Right lobe of liver (tissue), 6 donors: ENCODE data around the gene WBP1. TPM values are rescaled to one million over a fixed set of nuclear protein-coding genes. Genes with fewer than 3 reads are reported as not detected.

ENCODE experiments used
- ATAC-seq, 4 donors: fragments of 200-7000 bp; cut with Tn5 transposase; one replicate each; pipeline ENCODE4 v1.9.1; 2020; ENCODE audit warnings: mild to moderate bottlenecking in 4 of 4, moderate library complexity in 4 of 4
- DNase-seq, 3 donors: peaks; one replicate each; pipeline ENCODE4 v3.0.0-alpha.2; 2020
- H3K27ac ChIP-seq, 3 donors: fragments of 200-600 bp; one replicate each; pipeline ENCODE4 v1.8.0; 2022
- H3K27me3 ChIP-seq, 2 donors: fragments of 200-600 bp; one replicate each; pipeline ENCODE4 v1.8.0; 2022
- H3K36me3 ChIP-seq, 4 donors: fragments of 200-600 bp; sonication (generic) in 1 of 4; one replicate each; pipeline versions ENCODE4 v1.5.1 to v1.8.0; 2017 to 2022; ENCODE audit warnings: control low read depth in 1 of 4
- H3K4me1 ChIP-seq, 4 donors: fragments of 200-600 bp; sonication (generic) in 1 of 4; one replicate each; pipeline versions ENCODE4 v1.5.1 to v1.8.0; 2017 to 2022; ENCODE audit warnings: control low read depth in 1 of 4
- H3K4me3 ChIP-seq, 3 donors: fragments of 200-600 bp; one replicate each; pipeline ENCODE4 v1.8.0; 2022
- H3K9me3 ChIP-seq, 4 donors: fragments of 200-600 bp; sonication (generic) in 1 of 4; one replicate each; pipeline versions ENCODE4 v1.5.1 to v1.8.0; 2017 to 2022; ENCODE audit warnings: control low read depth in 1 of 4
- POLR2A ChIP-seq: fragments of 450-650 bp; IDR thresholded peaks from one replicate; pipeline ENCODE4 v1.6.1; 2017; ENCODE audit warnings: antibody characterized with exemption, mild to moderate bottlenecking
- WGBS: methylation state at CpG from one replicate; pipeline ENCODE4 v1.1.6; 2018; ENCODE audit warnings: low coverage, low lambda C conversion rate; ENCODE audit not compliant: insufficient coverage; ENCODE audit errors: missing lambda C conversion rate; 5-methylcytosine and 5-hydroxymethylcytosine counted together
- intact Hi-C, 2 donors: fragments of 100-400 bp; cut with DNase I; formaldehyde crosslinking; loops; one replicate each; pipeline versions ENCODE4 v1.11.2 to v1.14.1; 2022
- total RNA-seq, 6 experiments: library from RNA; depleted of rRNA in 2 of 6; stranded (reverse); fragments of >200 nt in 2 of 6; fragmentation: NEBNext Ultra II Directional in 3 of 6; extraction: Animal tissue kit (Norgen Biotek cat#: 25700) in 3 of 6; gene quantifications; one replicate each; pipeline versions ENCODE4 v1.1.0 to v1.2.4, GENCODE V29; 2016 to 2023
- TF ChIP-seq, protein P1 (sequence below), 4 donors: fragments of 200-600 bp in 3 of 4; fragments of 450-650 bp in 1 of 4; IDR thresholded peaks; one replicate each; pipeline versions ENCODE4 v1.5.1 to v1.8.0; 2016 to 2022; ENCODE audit warnings: antibody characterized with exemption in 4 of 4, mild to moderate bottlenecking in 2 of 4
- donor health status: DM: no; HTN: yes; CAD: no.
- donor health status: DM: no; HTN: no; CAD: no.
- donor health status: DM: no; HTN: no; CAD: no.
- donor health status: DM: no; HTN: yes; CAD: no.
- donor health status: DM: no; HTN: yes; CAD: no.

The WBP1 gene
- total RNA-seq, 6 experiments from 2014 or later: 29.6 to 37.6 (median 32.2) TPM

DNA sequence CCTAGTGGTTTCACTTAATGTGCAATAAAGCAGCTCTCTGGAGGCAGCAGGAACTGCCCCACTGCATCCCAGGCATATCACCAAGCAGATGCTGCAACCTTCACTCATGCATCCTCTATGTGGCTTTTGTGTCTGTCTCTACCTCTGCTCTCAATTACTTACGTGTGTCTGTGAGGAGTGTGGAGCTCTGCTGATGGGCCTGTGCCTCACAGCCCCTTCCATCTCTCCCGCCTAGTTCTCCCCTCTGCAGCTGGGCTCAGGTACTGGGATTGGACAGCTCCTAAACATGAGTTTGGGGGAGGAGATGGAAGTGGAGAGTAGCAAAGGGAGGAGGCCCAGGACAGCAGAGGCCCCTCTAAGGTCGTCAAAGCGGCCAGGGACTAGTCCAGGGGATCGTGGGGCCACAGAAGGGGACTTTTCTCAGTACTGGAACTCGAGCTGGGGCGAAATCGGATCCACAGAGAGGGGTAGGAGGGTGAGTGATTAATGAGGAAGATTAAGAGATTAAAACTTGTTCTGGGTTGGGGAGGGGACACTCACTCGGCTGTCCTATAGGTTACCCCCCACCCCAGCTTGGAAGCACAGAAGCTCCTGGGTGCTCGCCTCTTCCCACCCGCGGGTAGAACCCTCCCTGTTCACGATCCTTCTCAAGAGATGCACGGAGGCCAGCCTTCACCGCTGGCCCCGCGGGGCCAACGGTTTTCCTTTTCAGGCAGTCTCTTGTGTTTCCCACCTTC, 43.3 kb downstream of the WBP1 start:
- no peaks in the 10 kb centered on the region for H3K9me3 ChIP-seq
- H3K4me3 ChIP-seq: peak overlapping the region; percentile 60 to 84 (median 82)
- peak overlapping the region in 2 of 3 donors; percentile 93 for H3K27ac ChIP-seq
- intact Hi-C loops: no loop called here
- no peaks in the 10 kb centered on the region for H3K27me3 ChIP-seq
- 39% methylated on average over 14 of the region's 18 CpGs for WGBS
- DNase-seq (no peak), ATAC-seq (no peak)
- H3K4me1 ChIP-seq: peaks cover 0 to 75% (median 25%) of the 10 kb centered on the region in 4 donors
- no peaks in the 10 kb centered on the region for H3K36me3 ChIP-seq
- no peak for TF ChIP-seq POLR2A
- TF ChIP-seq, protein P1, sequence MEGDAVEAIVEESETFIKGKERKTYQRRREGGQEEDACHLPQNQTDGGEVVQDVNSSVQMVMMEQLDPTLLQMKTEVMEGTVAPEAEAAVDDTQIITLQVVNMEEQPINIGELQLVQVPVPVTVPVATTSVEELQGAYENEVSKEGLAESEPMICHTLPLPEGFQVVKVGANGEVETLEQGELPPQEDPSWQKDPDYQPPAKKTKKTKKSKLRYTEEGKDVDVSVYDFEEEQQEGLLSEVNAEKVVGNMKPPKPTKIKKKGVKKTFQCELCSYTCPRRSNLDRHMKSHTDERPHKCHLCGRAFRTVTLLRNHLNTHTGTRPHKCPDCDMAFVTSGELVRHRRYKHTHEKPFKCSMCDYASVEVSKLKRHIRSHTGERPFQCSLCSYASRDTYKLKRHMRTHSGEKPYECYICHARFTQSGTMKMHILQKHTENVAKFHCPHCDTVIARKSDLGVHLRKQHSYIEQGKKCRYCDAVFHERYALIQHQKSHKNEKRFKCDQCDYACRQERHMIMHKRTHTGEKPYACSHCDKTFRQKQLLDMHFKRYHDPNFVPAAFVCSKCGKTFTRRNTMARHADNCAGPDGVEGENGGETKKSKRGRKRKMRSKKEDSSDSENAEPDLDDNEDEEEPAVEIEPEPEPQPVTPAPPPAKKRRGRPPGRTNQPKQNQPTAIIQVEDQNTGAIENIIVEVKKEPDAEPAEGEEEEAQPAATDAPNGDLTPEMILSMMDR (IDR thresholded peaks at IDR 0.05): no peak

DNA sequence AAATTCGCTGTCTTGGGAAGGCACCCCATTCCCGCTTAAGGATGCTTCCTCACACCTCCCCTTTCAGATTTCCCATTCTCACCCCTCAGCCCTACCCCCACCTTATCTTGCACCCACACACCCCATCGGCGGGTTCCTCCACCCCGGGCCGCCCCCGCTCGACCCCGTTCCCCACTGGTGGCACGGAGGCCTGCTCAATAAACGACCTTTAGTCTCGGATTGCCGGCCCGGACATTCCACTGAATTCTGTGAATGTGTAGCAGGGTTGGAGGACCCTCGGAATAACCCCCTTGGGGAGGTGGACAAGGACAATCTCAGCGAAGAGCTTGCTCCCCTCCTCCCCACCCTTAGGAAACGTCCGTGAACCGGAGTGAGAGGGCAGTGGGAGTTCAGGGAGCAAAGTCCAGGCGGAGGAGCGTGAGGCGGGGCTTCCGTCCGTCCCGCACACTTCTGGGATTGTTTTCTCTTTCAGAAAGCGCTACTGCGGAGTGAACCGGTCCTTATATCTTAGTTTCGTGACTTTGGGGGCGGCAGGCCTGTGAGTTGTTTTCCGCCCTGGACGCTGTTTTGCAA, 44.0 kb downstream of the WBP1 start:
- Histone ChIP-seq H3K9me3 (no peaks in the 10 kb centered on the region), H3K4me3 (peak overlapping the region; percentile 60 to 84 (median 82)), H3K36me3 (no peaks in the 10 kb centered on the region), H3K27me3 (no peaks in the 10 kb centered on the region), H3K4me1 (peaks cover 0 to 71% (median 25%) of the 10 kb centered on the region in 4 donors), H3K27ac (peak overlapping the region; percentile 66 to 93 (median 93))
- TF ChIP-seq, protein P1 (IDR thresholded peaks at IDR 0.05): no peak
- TF ChIP-seq POLR2A: no peak
- 4% methylated on average over 20 of the region's 32 CpGs for WGBS
- ATAC-seq (peak; percentile 54 to 69 (median 60)), DNase-seq (peak; percentile 73 to 87 (median 85))
- intact Hi-C loops: no loop called here

DNA sequence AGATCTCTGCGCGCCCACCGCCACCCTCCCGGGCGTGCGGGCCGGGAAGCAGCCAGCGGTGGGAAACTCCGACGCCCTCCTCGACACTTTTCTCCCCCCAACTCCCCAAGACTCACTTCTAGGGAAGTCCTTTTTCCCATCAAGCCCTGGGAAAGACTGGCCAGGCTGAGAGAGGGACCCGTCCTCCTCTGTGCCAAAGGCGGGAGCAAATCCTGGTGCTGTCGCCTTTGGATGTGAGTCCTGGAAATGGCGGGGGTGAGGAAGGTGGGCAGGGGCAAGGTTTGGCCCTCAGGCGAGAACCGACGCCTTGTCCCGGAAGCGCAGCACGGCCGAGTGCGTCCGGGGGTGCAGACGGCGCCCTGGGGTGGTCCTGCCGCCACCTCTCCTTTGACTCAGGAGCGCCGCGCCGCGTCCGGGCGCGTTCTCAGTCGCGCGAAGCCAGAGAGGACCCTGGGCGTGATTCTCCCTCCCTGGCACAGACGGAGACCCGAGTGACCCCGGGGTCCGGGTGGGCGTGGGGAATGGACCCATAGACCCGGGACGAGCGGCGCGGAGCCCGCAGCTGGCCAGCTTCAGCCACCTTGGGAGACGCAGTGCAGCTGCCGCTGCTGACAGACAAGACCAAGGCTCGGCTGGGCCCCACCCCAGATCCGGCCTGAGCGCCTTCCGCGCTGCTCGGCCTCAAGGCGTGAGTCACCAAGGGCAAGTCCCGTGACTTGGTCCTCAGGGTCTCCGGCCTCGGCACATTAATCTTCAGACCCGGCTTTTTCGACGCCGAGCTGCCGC, 44.7 kb downstream of the WBP1 start:
- H3K4me3 ChIP-seq: peak overlapping the region; percentile 60 to 84 (median 82)
- ATAC-seq (peak; percentile 39 to 55 (median 44)), DNase-seq (peak; percentile 72 to 85 (median 80))
- no peaks in the 10 kb centered on the region for H3K9me3 ChIP-seq
- H3K27me3 ChIP-seq: no peaks in the 10 kb centered on the region
- peaks cover 0 to 64% (median 22%) of the 10 kb centered on the region in 4 donors for H3K4me1 ChIP-seq
- peak overlapping the region; percentile 66 to 93 (median 93) for H3K27ac ChIP-seq
- TF ChIP-seq, protein P1 (IDR thresholded peaks at IDR 0.05): peak in 3 of 4 donors; percentile 39 to 54 (median 44)
- peak; percentile 49 for TF ChIP-seq POLR2A
- 0% methylated on average over 8 of the region's 67 CpGs for WGBS
- H3K36me3 ChIP-seq: no peaks in the 10 kb centered on the region
- intact Hi-C loops: no loop called here

DNA sequence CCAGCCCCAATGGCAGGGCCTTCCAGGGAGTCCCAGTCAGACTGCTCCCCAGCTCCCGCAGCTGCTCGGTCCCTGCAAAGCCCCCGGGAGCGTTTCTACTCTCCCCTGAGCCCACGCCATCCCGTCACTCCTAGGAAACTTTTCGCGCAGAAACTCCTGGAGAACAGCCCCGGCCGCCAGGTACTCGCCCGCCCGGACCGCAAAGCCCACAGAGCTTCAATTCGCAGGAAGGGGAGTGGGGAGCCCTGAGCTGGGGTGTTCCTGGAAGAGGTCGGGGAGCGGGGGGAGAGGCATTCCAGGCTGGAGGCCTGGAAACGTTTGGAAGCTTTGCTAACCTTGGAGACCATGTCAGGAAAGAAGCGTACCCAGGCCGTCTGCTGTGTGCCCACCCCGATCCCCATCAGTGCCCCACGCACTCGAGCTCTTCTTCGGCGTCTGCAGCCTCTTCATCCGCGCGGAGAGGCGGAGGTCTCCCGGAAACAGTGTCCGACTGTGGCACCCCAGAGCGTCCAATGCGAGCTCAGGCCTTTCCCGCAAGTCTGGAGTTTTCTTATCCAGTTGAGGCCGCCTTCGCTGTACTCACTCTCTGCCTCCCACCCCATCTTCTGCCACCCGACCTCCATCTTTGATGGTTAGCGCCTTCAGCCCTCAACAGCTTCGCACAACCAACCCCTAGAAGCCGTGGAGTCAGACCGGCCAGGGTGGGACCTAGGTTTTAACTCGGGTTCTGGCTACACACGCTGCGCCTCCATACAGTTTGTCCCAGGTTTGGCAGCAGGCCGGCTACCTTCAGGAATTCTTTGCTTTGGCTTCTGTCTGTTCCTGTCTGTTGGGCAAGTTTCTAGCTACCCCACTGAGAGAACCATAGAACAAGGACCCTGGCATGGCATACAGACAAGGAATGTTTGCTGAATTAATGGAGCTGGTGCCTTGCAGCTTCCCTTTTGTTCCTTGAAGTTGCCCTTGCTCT, 45.6 kb downstream of the WBP1 start:
- Histone ChIP-seq H3K36me3 (no peaks in the 10 kb centered on the region), H3K27me3 (no peaks in the 10 kb centered on the region), H3K4me1 (peaks cover 0 to 55% (median 19%) of the 10 kb centered on the region in 4 donors), H3K9me3 (no peaks in the 10 kb centered on the region), H3K4me3 (peak overlapping the region; percentile 60 to 84 (median 82)), H3K27ac (peak overlapping the region; percentile 66 to 93 (median 93))
- ATAC-seq (no peak), DNase-seq (peak in 1 of 3 donors; percentile 65)
- WGBS: 27% methylated on average over 18 of the region's 45 CpGs
- intact Hi-C loops: no loop called here
- TF ChIP-seq POLR2A: no peak
- TF ChIP-seq, protein P1 (IDR thresholded peaks at IDR 0.05): no peak
